HL-60 (cell line): ENCODE results near the gene ANAPC15.

Experiments
- GABPA ChIP-seq: IDR thresholded peaks from 2 replicates; pipeline ENCODE4 v1.6.1; 2012; ENCODE audit warnings: low read depth
- POLR2AphosphoS5 ChIP-seq: IDR thresholded peaks from 2 replicates; pipeline ENCODE4 v1.6.1; 2012; ENCODE audit warnings: low read depth
- TF ChIP-seq, protein P1 (sequence below): IDR thresholded peaks from one replicate; pipeline ENCODE4 v1.5.1; 2011; ENCODE audit warnings: low read length, control low read depth, inconsistent platforms; ENCODE audit not compliant: insufficient read depth
- TF ChIP-seq, protein P2 (sequence below): IDR thresholded peaks from 2 replicates; pipeline ENCODE4 v1.6.1; 2012; ENCODE audit warnings: low read depth; ENCODE audit not compliant: insufficient replicate concordance

DNA sequence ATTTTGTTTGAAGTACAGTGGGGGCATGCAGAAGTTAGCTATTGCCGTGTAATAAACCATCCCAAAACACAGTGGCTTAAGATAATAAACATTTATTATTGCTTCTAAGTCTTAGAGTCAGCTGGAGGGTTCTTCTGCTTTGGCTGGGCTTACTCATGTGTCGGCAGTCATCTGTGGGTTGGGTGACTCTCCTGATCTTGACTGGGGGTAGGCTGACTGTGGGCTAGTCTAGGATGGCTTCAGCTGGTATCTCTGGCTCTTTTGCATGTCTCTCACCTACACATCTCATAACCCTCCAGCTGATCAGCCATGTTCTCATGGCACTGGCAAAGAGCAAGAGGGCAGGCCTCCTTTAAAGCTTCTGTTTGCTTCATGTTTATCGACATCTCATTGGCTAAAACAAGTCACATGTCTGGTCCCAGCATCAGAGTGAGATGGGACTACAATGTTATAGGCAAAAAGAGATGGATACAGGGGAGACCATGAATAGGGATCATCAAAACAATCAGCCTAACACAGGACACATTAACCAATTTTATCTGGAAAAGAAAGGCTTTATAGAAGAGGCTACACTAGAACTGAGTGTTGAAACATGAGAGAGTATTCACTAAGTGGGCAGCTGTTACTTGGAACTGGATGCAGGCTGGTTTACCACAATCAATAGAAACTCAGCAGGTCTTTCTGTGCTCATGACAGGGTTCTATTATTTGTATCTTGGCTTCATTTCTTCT, 26.7 kb downstream of the ANAPC15 start:
- TF ChIP-seq, protein P1, sequence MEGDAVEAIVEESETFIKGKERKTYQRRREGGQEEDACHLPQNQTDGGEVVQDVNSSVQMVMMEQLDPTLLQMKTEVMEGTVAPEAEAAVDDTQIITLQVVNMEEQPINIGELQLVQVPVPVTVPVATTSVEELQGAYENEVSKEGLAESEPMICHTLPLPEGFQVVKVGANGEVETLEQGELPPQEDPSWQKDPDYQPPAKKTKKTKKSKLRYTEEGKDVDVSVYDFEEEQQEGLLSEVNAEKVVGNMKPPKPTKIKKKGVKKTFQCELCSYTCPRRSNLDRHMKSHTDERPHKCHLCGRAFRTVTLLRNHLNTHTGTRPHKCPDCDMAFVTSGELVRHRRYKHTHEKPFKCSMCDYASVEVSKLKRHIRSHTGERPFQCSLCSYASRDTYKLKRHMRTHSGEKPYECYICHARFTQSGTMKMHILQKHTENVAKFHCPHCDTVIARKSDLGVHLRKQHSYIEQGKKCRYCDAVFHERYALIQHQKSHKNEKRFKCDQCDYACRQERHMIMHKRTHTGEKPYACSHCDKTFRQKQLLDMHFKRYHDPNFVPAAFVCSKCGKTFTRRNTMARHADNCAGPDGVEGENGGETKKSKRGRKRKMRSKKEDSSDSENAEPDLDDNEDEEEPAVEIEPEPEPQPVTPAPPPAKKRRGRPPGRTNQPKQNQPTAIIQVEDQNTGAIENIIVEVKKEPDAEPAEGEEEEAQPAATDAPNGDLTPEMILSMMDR = no peak
- TF ChIP-seq GABPA (no peak), POLR2AphosphoS5 (no peak)
- TF ChIP-seq, protein P2, sequence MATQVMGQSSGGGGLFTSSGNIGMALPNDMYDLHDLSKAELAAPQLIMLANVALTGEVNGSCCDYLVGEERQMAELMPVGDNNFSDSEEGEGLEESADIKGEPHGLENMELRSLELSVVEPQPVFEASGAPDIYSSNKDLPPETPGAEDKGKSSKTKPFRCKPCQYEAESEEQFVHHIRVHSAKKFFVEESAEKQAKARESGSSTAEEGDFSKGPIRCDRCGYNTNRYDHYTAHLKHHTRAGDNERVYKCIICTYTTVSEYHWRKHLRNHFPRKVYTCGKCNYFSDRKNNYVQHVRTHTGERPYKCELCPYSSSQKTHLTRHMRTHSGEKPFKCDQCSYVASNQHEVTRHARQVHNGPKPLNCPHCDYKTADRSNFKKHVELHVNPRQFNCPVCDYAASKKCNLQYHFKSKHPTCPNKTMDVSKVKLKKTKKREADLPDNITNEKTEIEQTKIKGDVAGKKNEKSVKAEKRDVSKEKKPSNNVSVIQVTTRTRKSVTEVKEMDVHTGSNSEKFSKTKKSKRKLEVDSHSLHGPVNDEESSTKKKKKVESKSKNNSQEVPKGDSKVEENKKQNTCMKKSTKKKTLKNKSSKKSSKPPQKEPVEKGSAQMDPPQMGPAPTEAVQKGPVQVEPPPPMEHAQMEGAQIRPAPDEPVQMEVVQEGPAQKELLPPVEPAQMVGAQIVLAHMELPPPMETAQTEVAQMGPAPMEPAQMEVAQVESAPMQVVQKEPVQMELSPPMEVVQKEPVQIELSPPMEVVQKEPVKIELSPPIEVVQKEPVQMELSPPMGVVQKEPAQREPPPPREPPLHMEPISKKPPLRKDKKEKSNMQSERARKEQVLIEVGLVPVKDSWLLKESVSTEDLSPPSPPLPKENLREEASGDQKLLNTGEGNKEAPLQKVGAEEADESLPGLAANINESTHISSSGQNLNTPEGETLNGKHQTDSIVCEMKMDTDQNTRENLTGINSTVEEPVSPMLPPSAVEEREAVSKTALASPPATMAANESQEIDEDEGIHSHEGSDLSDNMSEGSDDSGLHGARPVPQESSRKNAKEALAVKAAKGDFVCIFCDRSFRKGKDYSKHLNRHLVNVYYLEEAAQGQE = no peak
